Measurements from ENCODE around the gene CPSF4L.
"Not testable (repeated sequence)": the region's sequence is repeated elsewhere in the genome, so short reads cannot be mapped to it uniquely, and the experiment has no call there.

CPSF4L gene

DNA sequence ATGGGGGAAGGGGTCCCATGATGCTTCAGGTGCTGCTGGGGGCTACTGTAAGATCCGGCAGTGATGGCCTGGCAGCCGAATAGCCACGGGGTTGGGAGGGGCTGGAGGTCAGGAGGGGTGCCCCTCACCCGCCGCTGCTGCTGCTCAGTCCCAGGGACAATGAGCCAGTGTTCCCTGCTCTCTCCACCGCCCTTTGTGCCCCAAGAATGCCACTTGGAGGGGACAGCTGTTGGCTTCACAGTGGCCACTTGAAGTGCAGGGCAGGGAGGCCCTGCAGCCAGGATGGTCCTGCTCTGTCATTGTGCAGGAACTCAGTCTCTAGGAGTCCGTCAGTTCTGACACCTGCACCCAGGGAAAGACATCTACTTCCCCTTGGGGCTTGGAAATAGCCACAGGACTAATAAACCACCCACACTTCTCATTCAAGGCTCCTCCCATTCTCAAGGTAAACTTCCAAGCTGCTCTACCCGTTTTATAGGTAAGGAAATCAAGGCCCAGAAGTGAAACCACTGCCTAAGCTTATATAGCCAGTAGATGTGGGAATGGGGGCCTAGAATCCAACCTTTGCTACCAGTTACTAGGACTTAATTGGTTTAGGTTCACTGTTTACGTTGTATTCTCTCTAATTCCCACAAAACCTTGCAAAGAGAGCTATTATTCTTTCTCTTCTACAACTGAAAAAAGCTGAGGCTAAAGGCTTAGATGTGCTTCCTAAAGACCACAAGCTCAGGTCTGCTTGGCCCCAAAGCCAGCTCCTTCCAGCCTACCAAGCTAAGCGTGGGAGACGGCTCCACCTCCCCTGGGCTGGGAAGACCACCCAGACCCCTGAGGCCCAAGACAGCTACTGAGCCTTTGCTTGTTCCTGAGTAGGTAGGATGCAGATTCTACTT lies 6.2 kb upstream of the CPSF4L start:
- DNase-seq (ENCODE audit: low read depth): no peak

DNA sequence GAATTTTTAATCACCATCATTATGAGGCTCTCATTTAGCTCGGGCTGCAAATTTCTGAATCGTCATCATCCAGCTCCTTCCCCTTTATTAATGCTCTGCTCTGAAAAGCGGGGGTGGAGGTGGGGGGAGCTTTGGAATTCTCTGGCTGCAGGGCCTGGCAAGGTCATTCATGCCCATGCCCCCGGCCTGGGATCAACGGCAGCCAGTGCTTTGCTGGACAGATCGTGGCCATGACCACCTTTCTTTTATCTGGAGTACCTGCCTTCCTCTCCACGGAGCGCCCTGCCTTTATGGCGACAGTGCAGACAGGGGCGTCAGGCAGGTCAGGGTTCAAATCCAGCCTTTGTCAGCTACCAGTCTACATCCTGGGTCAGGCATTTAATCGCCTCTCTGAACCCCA lies 5.1 kb upstream of the CPSF4L start:
- DNase-seq (ENCODE audit: low read depth): no peak

DNA sequence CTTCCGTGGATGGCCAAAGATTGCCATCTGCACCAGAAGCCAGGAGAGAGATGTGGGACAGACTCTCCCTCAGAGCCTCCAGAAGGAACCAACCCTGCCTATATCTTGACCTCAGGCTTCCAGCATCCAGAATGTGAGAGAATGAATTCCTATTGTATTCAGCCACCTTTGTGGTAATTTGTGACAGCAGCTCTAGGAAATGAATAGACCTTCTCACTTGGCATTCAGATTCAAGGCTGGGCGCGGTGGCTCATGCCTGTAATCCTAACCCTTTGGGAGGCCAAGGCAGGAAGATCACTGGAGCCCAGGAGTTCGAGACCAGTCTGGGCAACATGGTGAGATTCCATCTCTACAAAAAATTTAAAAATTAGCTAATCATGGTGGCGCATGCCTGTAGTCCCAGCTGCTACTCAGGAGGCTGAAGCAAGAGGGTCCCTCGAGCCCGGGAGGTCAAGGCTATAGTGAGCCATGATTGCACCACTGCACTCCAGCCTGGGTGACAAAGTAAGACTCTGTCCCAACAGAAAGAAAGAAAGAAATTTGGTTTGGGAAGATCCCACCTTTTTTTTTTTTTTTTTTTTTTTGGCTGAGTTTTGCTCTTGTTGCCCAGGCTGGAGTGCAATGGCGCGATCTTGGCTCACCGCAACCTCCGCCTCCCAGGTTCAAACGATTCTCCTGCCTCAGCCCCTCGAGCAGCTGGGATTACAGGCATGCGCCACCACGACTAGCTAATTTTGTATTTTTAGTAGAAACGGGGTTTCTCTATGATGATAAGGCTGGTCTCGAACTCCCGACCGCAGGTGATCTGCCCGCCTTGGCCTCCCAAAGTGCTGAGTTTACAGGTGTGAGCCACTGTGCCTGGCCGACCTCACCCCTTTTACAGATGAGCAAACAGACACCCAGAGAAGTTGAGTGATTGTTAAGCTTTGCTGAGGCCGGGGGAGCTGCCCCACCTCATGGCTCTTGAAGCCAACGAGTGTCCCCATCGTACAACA lies 4.3 kb upstream of the CPSF4L start:
- DNase-seq (ENCODE audit: low read depth): no peak

DNA sequence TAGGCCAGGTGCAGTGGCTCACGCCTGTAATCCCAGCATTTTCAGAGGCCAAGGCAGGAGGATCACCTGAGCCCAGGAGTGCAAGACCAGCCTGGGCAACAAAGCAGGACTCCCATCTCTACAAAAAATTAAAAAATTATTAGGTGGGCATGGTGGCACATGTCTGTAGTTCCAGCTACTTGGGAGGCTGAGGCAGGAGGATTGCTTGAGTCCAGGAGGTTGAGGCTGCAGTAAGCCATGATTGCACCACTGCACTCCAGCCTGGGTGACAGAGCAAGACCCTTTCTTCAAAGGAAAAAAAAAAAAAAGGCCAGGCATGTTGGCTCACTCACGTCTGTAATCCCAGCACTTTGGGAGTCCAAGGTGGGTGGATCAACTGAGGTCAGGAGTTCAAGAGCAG lies 2.8 kb upstream of the CPSF4L start:
- DNase-seq (ENCODE audit: low read depth): not testable (repeated sequence)

DNA sequence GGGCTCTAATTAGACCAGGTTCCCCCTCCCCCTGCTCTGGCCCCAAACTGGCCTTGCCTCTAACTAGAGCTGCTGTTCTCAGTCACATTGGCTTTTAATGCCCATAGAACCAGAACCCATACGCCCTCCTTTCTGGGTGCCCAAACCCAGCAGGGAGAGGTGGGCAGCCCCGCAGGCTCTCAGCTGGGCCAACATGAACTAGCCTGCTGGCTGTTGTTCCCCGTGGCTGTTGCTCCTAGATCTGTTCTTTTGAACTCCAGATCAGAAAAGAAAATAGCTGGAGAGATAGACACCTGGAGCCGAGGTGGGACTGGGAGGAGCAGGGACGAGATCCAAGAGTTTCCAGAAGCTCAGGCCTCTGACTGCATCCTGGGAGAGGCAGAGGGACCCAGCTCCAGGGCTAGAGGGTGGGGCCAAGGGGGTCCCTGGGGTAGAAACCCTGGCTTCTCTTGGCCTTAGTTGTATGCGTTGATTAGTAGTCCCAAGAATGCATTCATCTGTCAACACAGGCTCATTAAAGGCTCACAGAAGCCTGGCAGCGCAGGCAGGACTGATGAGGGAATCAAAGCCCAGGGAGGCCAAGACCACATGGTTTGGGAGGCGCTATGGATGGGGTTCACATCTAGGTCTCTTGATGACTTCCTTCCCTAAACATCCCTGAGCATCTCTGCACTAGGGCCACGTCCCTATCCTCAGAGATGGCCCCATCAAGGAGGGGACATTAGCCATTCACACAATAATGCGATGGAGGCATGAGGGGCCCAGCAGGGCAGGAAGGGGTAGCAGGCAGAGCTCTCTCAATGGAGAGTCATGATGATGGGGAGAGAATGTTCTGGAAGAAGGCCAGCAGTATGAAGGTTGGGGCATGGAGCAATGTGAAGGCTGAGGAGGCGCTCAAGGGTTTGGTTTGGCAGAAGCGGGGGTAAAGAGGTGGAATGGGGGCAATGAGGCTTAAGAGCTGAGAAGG lies 1.3 kb upstream of the CPSF4L start:
- no peak for DNase-seq (ENCODE audit: low read depth)

DNA sequence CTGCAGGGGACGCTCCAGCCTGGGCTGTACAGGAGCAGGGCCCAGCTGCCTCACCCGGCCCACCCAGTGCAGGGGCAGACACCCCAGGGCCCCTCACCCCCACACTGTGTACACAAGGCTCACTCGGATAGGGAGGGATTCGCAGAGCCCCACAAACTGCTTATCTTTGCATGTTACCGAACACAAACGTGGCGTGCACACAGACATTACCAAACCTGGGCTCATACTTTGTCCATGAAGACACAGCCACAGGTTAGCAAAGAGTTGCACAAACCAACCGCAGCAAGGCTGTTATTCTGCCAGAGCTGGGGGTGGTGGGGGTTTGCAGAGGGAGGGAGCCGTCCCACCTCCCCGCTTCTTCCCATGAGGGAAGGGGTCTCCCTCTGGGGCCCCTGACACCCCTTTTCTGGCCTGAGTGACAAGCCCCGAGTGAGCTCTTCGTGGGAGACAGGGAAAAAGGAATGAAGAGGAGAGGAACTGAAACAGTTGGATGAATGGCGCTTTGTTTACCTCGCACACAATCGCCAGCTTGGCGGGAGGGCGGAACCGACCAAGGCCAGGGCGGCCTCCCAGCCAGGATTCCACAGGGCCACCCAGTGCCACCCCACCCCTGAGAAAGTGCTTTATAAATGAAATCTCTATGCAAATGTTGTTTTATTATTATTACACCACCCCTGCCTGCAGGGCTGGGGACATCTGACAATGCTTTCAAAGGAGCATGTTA lies 434 bp upstream of the CPSF4L start:
- no peak for DNase-seq (ENCODE audit: low read depth)

DNA sequence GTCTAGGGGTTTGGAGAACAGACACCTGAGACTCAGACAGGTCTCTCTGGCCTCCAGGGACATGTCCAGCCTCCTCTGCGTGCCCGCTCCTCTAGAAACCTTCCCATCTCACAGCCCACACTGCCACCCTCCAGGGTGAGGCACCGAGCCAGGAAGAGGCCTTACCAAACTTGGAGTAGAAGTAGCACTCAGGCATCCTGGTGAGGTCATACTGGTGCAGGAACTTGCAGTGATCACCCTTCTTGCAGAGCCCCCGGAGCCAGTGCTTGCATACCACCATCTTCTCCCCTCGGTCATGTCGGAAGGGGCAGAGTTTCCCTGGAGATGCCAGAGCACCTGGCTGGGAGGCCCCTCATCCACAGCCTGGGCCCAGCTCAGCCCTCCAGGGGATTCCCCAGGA lies 4.2 kb downstream of the CPSF4L start:
- DNase-seq (ENCODE audit: low read depth): no peak

DNA sequence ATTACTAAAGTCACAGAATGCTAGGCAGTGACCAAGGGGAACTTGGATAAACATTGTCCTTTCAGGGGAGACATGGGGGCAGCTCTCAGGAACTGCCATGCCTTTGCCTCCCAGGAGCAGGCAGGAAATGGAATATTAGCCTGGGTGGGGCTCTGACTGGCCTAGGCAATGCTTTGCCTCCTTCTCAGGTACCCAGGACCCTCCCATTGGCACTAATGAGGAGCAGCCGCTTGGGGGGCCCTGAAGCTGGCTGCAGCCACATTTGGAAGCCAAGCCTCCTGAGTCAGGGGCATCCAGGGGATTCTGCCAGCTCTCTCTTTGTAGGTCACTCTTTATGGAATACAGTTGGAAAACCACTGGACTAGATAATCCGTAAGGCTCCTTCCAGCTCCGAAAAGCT lies 5.5 kb downstream of the CPSF4L start:
- no peak for DNase-seq (ENCODE audit: low read depth)

DNA sequence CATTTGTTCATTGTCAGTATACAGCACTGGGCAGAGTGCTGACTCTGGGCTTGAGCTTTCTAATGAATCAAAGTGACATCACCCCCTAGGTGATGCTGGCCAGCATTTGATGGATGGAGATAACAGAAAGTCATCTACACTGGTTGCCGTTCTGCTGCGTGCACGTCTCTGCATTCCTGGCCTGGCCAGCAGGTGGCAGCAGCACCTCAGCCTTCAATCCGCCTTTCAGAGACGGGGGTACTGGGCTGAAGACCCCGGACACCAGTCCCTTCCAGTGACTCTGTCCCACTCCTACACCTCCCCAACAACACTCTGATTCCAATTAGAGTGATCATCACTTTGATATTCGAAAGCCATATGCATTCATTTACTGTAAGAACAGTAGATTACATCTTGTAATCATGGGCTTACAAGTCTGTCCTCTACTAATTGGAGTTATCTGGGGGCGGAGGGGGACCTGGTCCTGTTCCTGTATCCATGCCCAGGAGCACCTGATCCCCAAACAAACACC lies 6.0 kb downstream of the CPSF4L start:
- no peak for DNase-seq (ENCODE audit: low read depth)

DNA sequence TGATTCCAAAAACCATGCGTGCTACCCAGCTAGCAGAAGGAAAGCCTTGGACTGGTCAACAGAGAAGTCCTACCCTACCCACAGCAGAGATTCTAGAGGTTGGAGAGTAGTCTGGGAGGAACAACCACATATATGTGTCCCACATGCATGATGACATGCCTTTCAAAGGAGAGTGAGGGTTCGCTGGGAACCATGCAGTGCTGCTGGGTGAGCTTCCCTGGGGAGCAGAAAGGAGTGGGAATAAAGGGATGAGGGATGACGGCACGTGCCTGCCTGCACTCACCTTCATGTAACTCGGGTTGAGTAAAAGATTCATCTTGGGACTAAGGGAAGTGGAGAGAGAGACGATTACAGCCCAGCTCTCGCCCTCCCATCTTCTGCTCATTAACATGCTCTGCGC lies 9.8 kb downstream of the CPSF4L start:
- no peak for DNase-seq (ENCODE audit: low read depth)

DNA sequence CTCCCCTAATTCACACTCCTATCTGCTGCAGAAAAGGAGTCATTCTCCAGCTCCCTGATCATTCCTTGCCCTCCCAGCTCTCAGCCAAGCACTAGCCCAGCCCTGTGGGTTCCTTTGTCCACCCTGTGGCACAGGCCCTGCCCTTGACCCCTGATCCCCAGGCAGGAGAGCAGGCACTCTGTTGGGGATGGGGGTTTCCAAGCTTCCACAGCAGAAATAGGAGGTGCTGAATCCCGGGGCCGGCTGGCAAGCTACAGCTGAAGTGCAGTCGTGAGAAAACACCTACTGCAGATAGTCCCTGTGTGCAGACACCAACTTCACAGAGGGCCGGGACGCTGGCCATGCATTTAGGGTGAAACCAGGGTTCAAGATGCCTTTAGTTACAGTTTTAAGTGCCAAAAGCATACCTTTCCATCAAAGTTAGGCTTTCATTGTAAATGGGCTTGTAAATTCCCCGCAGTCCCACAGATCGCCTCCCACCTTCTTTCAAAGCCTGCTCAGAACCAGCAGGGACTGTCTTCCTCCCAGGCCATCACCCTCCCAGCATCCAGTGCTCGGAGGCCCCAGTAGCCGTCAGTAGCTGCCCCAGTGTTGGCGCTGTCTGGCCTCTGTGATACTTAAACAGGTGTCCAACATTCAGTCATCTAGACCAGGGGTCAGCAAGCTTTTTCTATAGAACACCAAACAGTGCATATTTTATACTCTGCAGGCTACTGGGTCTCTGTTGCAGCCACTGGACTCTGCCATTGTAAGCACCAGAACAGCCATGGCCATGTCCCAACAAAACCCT lies 10.6 kb downstream of the CPSF4L start:
- DNase-seq (ENCODE audit: low read depth): no peak

DNA sequence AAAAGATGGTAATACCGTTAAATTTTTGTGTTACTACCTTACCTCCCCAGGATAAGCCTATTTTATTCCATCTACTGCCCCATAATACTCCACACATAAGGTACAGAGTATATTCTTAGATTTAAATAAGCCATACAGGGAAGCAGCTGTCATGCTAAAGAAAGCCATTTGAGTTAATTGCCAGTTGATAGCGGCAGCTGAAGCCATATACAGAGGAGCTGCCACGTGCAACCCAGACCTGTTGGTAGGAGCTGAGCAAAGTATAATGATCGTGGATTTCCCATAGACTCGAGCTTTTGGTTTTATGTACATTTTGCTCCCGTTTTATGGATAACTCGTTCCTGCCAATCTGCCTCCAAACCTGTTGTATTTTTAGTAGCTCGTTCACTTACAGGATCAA lies 12.0 kb downstream of the CPSF4L start:
- DNase-seq (ENCODE audit: low read depth): no peak

DNA sequence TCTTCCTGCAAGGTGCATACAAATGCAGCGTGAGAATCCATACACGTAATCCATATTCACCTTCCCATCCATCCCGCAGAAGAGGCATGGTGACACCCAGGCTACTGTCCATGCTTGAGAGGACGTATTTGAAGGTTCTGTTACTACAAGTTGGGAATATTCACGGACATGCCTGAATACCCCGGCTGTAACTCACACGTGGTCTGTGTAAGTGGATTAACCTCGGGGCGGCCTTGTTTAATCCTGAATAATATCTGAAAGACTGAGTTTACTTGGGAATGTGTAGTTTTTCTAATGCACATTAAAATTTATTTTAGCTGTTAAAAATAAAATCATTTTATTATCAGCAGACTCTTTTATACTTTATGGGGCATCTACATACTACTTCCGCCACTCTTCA lies 13.1 kb downstream of the CPSF4L start:
- no peak for DNase-seq (ENCODE audit: low read depth)

DNA sequence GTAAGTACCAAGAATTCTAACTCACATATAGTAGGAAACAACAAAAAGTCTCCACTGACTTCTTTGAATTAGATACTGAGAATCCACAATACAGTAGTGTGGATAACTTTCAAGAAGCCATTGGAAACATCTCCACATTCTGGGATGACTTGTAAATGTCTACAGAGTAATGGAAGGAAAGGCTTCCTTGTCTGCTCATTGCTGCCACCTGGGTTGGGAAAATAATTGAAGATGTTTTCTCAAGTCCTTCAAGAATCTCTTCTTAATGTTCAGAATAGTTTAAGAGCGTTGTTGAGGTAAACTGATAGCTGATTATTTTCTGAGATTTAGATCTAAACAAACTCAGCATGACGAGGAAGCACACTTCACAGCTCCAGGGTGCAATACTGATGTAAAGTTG lies 14.0 kb downstream of the CPSF4L start:
- DNase-seq (ENCODE audit: low read depth): no peak

DNA sequence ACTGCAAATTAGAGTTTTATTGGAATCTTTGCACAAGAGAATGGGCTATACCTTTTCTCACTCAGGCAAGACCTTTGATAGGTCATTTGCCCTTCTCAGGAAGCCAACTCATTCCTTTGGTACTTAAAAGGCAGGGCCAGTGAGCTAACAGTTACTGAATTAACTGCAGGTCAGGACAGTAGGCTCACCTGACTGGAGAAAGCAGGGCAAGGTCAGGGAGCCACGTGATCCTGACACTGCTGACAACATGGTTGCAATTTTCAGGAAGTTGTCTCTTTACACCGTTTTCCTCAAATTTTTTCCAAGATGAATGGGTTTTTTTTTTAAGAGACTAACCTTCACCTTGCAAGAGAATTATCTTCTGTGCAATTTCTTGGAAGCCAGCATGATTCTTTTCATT lies 21.1 kb downstream of the CPSF4L start:
- no peak for DNase-seq (ENCODE audit: low read depth)

DNA sequence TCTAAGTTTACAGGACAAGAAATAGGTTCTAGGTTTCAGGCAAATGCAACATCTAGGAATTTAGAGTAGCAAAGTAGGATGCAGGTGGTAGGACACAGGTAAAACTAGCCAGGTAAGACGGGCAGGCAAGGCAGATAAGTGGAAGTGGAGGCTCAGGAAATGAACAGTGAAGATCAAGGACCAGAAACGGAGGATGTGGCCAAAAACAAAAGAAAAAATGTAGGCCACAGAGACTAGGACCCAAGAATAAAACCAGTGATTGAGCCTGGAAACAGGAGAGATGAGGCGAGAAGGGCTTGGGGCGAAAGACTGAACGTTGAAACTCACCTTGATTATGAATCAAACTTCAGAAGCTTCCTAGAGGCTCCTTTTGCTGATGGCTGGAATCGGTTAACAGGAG lies 24.0 kb downstream of the CPSF4L start:
- DNase-seq (ENCODE audit: low read depth): no peak

DNA sequence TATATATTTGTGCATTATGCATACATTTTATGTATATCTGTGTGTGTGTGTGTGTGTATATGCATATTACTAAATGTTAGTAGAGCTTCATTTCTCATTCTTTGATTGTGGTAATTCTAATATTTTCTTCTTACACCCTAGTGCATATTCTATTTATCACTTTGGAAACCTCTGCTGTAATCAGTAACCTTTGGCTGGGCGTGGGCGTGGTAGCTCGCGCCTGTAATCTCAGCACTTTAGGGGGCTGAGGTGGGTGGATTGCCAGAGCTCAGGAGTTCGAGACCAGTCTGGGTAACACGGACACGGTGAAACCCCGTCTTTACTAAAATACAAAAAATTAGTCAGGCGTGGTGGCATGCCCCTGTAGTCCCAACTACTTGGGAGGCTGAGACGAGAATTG lies 26.9 kb downstream of the CPSF4L start:
- no peak for DNase-seq (ENCODE audit: low read depth)

DNA sequence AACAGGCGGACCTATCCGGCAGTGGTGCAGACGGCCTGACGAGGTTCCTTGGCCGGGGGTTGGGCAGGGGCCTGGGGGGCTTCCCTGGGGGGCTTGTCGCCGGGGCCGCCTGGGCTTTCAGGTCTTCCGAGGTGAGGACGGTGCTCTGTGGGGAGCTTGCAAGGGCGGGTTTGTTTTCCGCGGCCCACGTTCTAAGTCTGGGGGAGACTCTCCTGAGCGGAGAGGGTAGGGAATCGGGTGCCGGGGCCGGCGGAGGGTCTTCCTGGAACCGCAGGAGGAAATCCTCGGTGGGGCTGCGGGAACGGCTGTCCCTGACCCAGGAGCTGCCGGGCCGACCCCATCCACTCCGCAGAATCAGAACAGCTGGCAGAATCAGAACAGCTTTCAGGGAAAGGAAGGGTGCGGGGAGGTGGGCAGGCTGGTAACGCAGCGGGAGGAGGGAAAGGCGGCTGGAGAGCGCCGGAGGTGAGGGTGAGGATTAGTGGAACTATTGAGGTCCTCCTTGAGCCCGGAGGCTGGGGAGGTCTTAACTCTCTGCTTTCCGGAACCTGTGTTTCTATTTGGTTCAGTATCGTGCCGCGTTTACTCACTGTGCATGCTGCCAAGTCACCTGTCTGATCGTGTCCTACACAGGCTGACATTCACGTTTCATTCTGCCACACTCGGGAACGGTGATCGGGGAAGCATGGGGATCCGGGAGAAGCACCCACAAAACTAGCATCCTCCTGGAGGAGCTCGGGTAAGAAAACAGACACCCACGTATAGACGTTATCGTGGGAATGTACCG lies 28.9 kb downstream of the CPSF4L start:
- no peak for DNase-seq (ENCODE audit: low read depth)

Measured in HS-27A (cell line).